HG02588 (cell line): Measurements from ENCODE around the gene VEZT.
"Not testable (repeated sequence)": the region's sequence is repeated elsewhere in the genome, so short reads cannot be mapped to it uniquely, and the experiment has no call there.

Experiments
- ATAC-seq: cut with Tn5 transposase; IDR thresholded peaks from one replicate; pipeline ENCODE4 v1.9.1; 2021; ENCODE audit warnings: mild to moderate bottlenecking, moderate library complexity; ENCODE audit not compliant: unreplicated experiment

VEZT gene

DNA sequence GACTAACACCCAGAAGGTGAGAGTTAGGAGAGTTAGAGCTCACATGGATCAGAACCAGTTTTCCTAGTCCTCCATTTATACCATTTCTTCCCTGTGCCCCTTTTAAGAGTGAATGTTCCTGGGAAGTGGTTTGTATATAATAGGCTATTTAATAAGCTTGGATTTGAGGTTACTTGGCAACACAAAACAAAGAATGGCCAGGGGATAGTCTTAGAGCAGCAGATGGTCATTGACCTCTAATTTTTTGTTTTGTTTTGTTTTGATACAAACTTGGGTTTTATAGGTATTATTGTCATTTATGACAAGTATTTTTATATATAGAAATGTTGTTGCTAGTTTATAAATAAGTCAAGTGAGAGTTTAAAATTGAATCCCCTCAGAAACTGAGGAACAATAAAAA, 35.8 kb downstream of the VEZT start:
- no peak for ATAC-seq

DNA sequence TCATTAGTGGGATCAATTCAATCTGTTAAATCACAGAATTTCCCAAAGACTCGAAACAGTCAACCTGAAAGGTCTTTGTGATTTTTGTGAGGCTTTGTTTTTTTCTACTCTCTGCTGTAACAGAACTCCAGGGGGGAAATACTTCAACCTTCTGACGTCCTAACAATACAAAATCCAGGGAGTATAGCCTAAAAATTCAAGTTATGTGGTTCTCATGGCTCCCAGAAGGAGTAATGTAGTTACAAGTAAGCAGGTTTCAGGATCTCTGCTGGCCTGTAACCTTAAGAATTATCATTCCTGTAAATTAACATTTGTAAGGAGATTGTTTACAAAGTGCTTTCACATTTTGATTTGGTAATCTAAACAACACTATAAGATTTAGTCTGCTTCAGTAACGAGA, 39.9 kb downstream of the VEZT start:
- ATAC-seq = no peak

- no peak for ATAC-seq
These were observed 40.5 kb downstream of the VEZT start for GRCh38 chr12:95258151-95258550.

DNA sequence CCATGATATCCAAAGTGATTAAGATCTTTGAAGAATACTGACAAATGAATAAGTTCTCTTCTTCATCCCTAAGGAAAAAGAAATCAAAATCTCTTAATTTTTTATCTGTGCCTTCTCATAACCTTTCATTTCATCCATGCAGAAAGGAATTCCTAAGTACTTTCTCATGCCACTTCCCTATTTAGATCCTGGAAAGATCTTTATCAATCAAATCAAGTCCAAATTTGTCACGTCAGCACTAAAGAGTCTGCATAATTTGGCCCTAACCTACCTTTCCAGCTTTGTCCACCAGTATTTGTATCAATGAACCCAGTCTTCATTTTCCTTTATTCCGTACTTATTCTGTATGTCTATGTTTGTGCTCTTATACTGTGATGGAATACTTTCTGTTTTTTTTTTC, 41.2 kb downstream of the VEZT start:
- no peak for ATAC-seq

- no peak for ATAC-seq
These were observed 41.8 kb downstream of the VEZT start for GRCh38 chr12:95259368-95259767.

GRCh38 chr12:95261109-95261508, 43.5 kb downstream of the VEZT start:
- no peak for ATAC-seq

- no peak for ATAC-seq
These were observed 45.2 kb downstream of the VEZT start for GRCh38 chr12:95262808-95263207.

DNA sequence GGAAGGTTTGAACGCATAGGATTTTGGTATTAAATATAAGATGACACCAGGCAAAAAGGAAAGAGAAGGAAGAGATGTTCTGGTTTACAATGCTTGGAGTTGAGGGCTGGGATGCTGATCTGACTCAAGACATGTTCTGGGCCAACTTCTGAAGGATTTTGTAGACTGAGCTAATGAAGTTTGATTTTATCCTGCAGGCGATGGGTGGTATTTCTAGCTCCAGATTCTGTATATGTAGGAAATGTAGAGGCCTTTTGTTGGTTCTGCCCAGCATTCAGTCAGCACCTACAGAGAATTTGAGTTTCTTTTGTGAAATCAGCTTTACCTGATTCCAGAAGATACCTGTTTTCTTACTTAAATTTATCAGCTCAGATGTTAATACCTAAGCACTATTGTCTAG, 48.2 kb downstream of the VEZT start:
- ATAC-seq = no peak

- ATAC-seq = no peak
These were observed 48.6 kb downstream of the VEZT start for GRCh38 chr12:95266254-95266653.

GRCh38 chr12:95269892-95270291, 52.3 kb downstream of the VEZT start:
- ATAC-seq = no peak

DNA sequence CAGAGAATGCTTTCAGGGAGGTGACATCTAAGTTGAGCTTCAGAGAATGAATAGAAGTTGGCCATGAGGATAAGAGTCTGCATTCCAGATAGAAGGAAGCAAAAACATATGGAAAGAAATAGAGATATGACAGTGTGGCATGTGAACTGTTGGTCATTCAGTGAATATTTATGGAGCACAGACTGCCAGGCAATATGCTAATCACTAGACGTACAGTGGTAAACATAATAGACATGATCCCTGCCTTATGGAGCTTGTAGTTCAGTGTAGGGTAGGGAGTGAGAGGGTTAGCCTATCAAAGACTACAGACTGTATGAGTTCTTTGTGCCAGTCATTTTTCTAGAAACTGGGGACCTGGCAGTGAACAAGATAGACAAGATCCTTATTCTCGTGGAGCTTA, 53.9 kb downstream of the VEZT start:
- no peak for ATAC-seq

DNA sequence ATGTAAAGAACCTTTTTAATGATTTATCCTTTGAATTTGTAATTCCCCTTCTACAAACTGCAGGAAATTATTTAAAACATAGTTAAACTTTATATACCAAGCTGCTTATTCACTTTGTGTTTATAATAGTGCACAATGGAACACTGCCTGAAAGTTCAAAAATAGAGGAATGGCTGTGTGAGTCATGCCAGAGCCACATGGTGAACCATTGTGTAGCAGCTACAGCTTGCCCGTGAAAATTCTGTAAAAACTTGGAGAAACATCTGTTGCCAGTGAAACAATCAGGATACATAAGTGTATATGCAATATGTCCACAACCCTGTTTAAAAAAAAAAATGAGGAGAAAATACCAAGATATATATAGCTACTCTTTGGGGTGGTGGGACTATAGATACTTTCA, 59.5 kb downstream of the VEZT start:
- no peak for ATAC-seq

DNA sequence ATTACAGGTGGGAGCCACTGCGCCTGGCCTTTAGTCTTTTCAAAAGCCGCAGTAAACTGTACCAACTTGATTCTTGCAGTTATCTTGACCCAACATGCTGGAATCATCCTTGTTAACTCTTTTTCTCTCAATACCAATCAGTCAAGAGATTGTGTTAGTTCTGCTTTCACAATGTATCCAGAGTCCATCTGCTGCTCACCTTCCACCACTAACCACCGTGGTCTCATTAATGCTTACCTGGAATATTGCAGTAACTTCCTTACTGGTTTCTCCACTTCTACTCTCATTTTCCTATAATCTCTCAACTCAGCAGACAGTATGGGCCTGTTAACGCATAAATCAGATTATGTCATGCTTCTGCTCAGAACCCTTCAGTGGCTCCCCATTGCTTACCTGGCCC, 62.2 kb downstream of the VEZT start:
- ATAC-seq = no peak

DNA sequence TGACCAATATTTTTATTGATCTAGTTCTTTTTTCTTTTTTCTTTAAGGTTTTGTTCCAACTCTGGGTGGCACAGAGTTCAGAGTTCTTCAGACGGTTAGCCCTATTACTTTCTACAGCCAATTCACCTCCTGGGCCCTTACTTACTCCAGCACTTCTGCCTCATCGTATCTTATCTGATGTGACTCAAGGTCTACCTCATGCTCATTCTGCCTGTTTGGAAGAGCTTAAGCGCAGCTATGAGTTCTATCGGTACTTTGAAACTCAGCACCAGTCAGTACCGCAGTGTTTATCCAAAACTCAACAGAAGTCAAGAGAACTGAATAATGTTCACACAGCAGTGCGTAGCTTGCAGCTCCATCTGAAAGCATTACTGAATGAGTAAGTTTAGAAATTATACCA, 64.7 kb downstream of the VEZT start:
- no peak for ATAC-seq

GRCh38 chr12:95283371-95283770, 65.8 kb downstream of the VEZT start:
- no peak for ATAC-seq

DNA sequence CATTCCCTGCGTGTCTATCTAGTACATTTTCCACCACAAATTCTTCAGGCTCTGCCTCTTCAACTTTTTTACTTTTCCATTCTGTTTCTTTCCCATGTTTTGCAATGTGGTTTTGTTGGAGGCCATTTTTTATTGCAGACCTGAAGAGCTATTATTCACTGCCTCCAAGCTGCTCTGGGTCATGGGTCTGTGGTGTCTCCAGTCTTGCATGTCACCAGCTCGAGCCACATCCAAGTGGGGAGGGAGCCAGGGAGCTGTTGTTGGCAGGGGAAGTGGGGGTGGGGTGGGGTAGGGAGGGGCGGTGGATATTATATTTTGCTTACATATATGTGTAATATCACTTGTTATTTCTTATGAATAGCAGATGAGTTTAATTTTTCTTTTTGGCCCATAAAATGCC, 69.1 kb downstream of the VEZT start:
- no peak for ATAC-seq

DNA sequence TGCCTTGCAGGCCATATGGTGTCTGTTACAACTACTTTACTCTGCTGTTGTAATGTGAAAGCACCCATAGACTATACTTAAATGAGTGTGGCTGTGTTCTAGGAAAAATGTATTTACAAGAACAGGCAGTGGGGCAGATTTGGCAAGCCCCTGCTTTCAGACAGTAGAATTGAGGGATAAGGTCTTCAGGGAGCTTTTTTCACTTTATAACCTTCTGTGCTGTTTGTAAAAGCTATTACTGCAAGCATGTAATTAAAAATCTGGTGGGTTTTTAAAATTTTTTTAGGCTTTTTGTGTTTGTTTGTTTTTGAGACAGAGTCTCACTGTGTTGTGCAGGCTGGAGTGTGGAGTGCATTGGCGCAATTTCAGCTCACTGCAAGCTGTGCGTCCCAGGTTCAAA, 73.9 kb downstream of the VEZT start:
- ATAC-seq = no peak

DNA sequence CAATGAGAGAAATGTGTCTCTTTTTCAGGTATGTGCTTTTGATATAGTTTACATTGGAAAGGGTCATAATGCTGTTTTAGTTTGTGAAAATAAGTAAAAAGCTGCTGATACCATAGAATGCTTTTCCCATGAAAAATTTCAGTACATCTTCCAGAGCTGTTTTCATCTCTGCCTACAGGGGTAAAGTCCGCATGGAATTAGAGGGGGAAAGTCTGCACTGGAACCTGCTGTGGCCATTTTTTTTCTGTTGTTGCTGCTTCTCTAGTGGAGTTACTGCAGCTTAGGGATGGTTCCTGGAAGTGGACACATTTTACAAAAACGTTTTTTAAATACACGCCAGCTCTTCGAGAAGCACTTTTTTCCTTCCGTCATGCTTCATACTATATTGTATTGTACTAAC, 81.3 kb downstream of the VEZT start:
- ATAC-seq = no peak

- no peak for ATAC-seq
These were observed 82.7 kb downstream of the VEZT start for GRCh38 chr12:95300286-95300685.

GRCh38 chr12:95303476-95303875, 85.9 kb downstream of the VEZT start:
- no peak for ATAC-seq

DNA sequence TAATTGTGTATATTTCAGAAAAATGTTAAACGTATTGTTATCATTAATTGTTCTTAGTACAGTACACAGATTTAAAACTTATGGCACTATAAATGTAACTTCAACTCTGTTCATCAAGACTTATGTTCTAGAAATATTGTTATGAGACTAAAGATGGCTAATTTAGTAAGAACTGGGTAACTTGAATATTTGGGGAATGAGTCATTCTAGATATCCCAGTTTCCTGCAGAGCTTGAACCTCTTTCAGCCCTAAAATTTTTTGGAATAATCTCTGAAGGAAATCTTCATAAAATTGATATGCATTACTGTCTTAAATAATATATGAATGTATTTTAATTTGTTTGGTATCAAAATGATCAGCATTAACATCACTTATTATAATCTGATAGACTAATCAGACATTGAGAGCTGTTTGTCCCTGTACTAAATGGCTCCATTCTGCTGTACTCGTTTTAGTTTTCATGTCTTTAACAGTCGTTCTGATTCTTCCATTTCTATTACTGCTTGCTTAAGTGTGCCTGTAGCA, 87.1 kb downstream of the VEZT start:
- ATAC-seq = no peak

DNA sequence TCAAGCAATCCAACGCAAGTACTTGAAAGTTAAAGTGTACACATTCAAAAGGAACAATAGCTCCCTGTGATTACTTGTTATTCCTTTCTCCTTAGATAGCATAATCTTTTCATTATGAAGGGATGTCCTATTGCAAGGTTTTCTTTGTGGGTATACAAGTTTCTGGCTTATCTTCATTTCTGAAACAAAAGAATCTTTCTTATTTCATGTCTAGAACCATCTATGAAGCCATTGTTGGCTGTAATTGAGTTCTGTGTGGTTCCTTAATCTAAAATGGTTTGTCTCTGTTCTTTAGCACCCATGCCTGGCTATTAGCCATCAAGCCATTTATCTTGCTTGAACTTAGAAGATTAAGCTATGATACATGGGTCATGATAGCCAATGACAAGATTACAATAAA, 95.0 kb downstream of the VEZT start:
- ATAC-seq = no peak

GRCh38 chr12:95314756-95315155, 97.1 kb downstream of the VEZT start:
- not testable (repeated sequence) for ATAC-seq

GRCh38 chr12:95316798-95317197, 99.2 kb downstream of the VEZT start:
- ATAC-seq = no peak
